Mesendoderm (in vitro differentiated cells): ENCODE data around the gene XRRA1.

ENCODE experiments used
- DNase-seq: peaks from one replicate; pipeline ENCODE4 v3.0.0; 2013
- H2AK5ac ChIP-seq: 2 replicates; pipeline ENCODE4 v1.6.1; 2013; ENCODE audit warnings: low read length, inconsistent platforms
- H2BK120ac ChIP-seq: 2 replicates; pipeline ENCODE4 v1.6.1; 2013; ENCODE audit warnings: low read depth, mild to moderate bottlenecking, low read length, moderate library complexity, mixed read lengths
- H2BK15ac ChIP-seq: replicated peaks from 2 replicates; pipeline ENCODE4 v1.6.1; 2013; ENCODE audit warnings: low read depth, mild to moderate bottlenecking, moderate library complexity
- H2BK5ac ChIP-seq: 2 replicates; pipeline ENCODE4 v1.6.1; 2013; ENCODE audit warnings: low read length, inconsistent platforms
- H3K18ac ChIP-seq: 2 replicates; pipeline ENCODE4 v1.6.1; 2013; ENCODE audit warnings: mild to moderate bottlenecking, low read length, mixed read lengths
- H3K23ac ChIP-seq: one replicate; pipeline ENCODE4 v1.6.1; 2013; ENCODE audit warnings: low read length
- H3K27ac ChIP-seq: 2 replicates; pipeline ENCODE4 v1.5.1; 2013; ENCODE audit warnings: low read depth, mild to moderate bottlenecking, inconsistent platforms, low read length, moderate library complexity
- H3K27me3 ChIP-seq: 2 replicates; pipeline ENCODE4 v1.6.1; 2013; ENCODE audit warnings: low read length, control low read depth, mild to moderate bottlenecking, inconsistent platforms; ENCODE audit not compliant: insufficient read depth, poor library complexity
- H3K36me3 ChIP-seq: 2 replicates; pipeline ENCODE4 v1.6.1; 2013; ENCODE audit warnings: low read length, inconsistent platforms; ENCODE audit not compliant: control insufficient read depth, insufficient read depth
- H3K4ac ChIP-seq: one replicate; pipeline ENCODE4 v1.6.1; 2013; ENCODE audit warnings: low read depth, mild to moderate bottlenecking, low read length, moderate library complexity
- H3K4me1 ChIP-seq: 2 replicates; pipeline ENCODE4 v1.6.1; 2013; ENCODE audit warnings: low read depth, low read length, inconsistent platforms; ENCODE audit not compliant: control insufficient read depth
- H3K4me2 ChIP-seq: 2 replicates; pipeline ENCODE4 v1.6.1; 2013; ENCODE audit warnings: low read length
- H3K4me3 ChIP-seq: 2 replicates; pipeline ENCODE4 v1.5.1; 2013; ENCODE audit warnings: mild to moderate bottlenecking, low read length
- H3K56ac ChIP-seq: one replicate; pipeline ENCODE4 v1.6.1; 2013; ENCODE audit warnings: low read length
- H3K79me1 ChIP-seq: 2 replicates; pipeline ENCODE4 v1.6.1; 2013; ENCODE audit warnings: low read length, inconsistent platforms
- H3K79me2 ChIP-seq: 2 replicates; pipeline ENCODE4 v1.6.1; 2013; ENCODE audit warnings: mild to moderate bottlenecking, low read length; ENCODE audit not compliant: control insufficient read depth, insufficient read depth
- H3K9ac ChIP-seq: 2 replicates; pipeline ENCODE4 v1.6.1; 2013; ENCODE audit warnings: low read length, inconsistent platforms
- H4K5ac ChIP-seq: one replicate; pipeline ENCODE4 v1.6.1; 2013; ENCODE audit warnings: low read length
- H4K8ac ChIP-seq: one replicate; pipeline ENCODE4 v1.6.1; 2013; ENCODE audit warnings: low read depth, mild to moderate bottlenecking, control low read depth, low read length, moderate library complexity
- WGBS: extraction: QIAGEN DNeasy Blood & Tissue Kit; methylation state at CpG from one replicate; pipeline ENCODE4 v1.1.7; 2013; ENCODE audit warnings: low lambda C conversion rate, missing lambda C conversion rate; ENCODE audit not compliant: insufficient coverage; ENCODE audit errors: extremely low coverage; 5-methylcytosine and 5-hydroxymethylcytosine counted together

Gene XRRA1

GRCh38 chr11:74949753-74950137 is 854 bp upstream of the XRRA1 start:
- WGBS = no CpG with 5 or more reads among the region's 6 CpGs
- H3K4me1 ChIP-seq = peaks cover 2% of the 10 kb centered on the region
- peak overlapping the region; percentile 99 for H3K56ac ChIP-seq

GRCh38 chr11:74948546-74948897 is 369 bp downstream of the XRRA1 start:
- Histone ChIP-seq H3K4ac (no peak overlapping the region), H3K18ac (peak overlapping the region; percentile 34), H2BK5ac (no peak overlapping the region), H3K79me1 (peaks cover 10% of the 10 kb centered on the region), H3K27ac (no peak overlapping the region), H3K27me3 (no peaks in the 10 kb centered on the region), H2BK15ac (no peak overlapping the region), H3K36me3 (no peaks in the 10 kb centered on the region), H3K4me1 (peaks cover 2% of the 10 kb centered on the region), H3K4me3 (peak overlapping the region; percentile 88), H2BK120ac (no peak overlapping the region), H3K4me2 (peak overlapping the region; percentile 100), H3K79me2 (peaks cover 31% of the 10 kb centered on the region), H4K8ac (no peak overlapping the region), H3K9ac (peak overlapping the region; percentile 83), H3K56ac (peak overlapping the region; percentile 91), H4K5ac (no peak overlapping the region), H2AK5ac (no peak overlapping the region), H3K23ac (no peak overlapping the region)
- DNase-seq = no peak
- WGBS = no CpG with 5 or more reads among the region's 9 CpGs

More at GRCh38 chr11:74949753-74950137, 854 bp upstream of the XRRA1 start:
- no peak overlapping the region for H2BK5ac ChIP-seq
- H4K5ac ChIP-seq = no peak overlapping the region
- H2BK15ac ChIP-seq = no peak overlapping the region
- peaks cover 38% of the 10 kb centered on the region for H3K79me2 ChIP-seq
- no peak overlapping the region for H2BK120ac ChIP-seq
- H3K4me3 ChIP-seq = peak overlapping the region; percentile 97
- peak overlapping the region; percentile 29 for H3K4me2 ChIP-seq
- peak overlapping the region; percentile 99 for H3K9ac ChIP-seq
- no peak overlapping the region for H3K27ac ChIP-seq
- peak; percentile 9 for DNase-seq
- H3K23ac ChIP-seq = no peak overlapping the region
- no peaks in the 10 kb centered on the region for H3K36me3 ChIP-seq
- H4K8ac ChIP-seq = peak overlapping the region; percentile 17
- H3K79me1 ChIP-seq = peaks cover 14% of the 10 kb centered on the region
- no peaks in the 10 kb centered on the region for H3K27me3 ChIP-seq
- no peak overlapping the region for H2AK5ac ChIP-seq
- peak overlapping the region; percentile 86 for H3K4ac ChIP-seq
- H3K18ac ChIP-seq = no peak overlapping the region

DNA sequence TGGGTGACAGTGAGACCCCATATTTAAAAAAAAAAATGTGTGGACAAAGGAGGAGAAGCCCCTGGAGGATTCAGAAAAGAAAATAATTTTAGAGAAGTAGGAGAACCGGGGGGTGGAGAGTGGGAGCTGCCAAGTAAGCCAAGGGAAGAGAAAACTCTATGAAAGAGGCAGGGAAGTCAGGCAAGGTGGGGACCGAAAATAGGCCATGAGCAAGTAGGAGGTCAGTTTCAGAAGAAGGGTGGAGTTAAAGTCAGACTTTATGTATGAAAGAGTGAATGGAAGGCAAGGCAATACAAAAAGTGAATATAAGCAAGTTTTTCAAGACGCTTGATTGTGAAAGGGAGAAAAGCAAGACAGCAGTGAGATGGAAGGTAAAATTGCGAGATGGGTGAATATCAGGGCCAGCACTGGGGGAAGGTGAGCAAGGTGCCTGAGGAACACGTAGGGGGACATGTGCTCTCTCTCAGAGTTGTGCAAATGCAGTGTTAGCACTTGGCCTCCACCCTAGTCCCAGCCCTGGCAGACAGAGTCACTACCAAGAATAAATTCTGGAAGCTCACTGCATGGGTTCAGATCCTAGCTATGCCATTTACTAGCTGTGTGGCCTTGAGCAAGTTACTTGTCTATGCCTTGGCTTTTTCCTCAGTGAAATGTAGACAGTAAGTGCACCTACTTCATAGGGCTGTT is 6.7 kb downstream of the XRRA1 start:
- no peaks in the 10 kb centered on the region for H3K27me3 ChIP-seq
- no peak for DNase-seq
- H3K4me1 ChIP-seq = no peaks in the 10 kb centered on the region
- no CpG with 5 or more reads among the region's 5 CpGs for WGBS
- H3K4me3 ChIP-seq = no peak overlapping the region
- no peaks in the 10 kb centered on the region for H3K79me1 ChIP-seq
- no peak overlapping the region for H3K4ac ChIP-seq
- no peak overlapping the region for H2AK5ac ChIP-seq
- H3K27ac ChIP-seq = no peak overlapping the region
- no peak overlapping the region for H4K8ac ChIP-seq
- H3K18ac ChIP-seq = no peak overlapping the region
- no peaks in the 10 kb centered on the region for H3K79me2 ChIP-seq
- H3K36me3 ChIP-seq = no peaks in the 10 kb centered on the region
- no peak overlapping the region for H2BK5ac ChIP-seq
- no peak overlapping the region for H2BK120ac ChIP-seq
- H3K9ac ChIP-seq = no peak overlapping the region
- no peak overlapping the region for H3K23ac ChIP-seq
- no peak overlapping the region for H4K5ac ChIP-seq
- no peak overlapping the region for H3K56ac ChIP-seq
- H3K4me2 ChIP-seq = no peak overlapping the region
- H2BK15ac ChIP-seq = no peak overlapping the region

GRCh38 chr11:74941492-74941891 is 7.4 kb downstream of the XRRA1 start:
- H3K79me1 ChIP-seq = no peaks in the 10 kb centered on the region
- H3K27me3 ChIP-seq = no peaks in the 10 kb centered on the region
- H2BK15ac ChIP-seq = no peak overlapping the region
- no peaks in the 10 kb centered on the region for H3K4me1 ChIP-seq
- no peaks in the 10 kb centered on the region for H3K79me2 ChIP-seq
- no peak overlapping the region for H2BK120ac ChIP-seq
- no peak overlapping the region for H3K4me2 ChIP-seq
- H2AK5ac ChIP-seq = no peak overlapping the region
- no peak overlapping the region for H3K9ac ChIP-seq
- H3K23ac ChIP-seq = no peak overlapping the region
- no peak overlapping the region for H3K4ac ChIP-seq
- H4K5ac ChIP-seq = no peak overlapping the region
- no peak overlapping the region for H3K56ac ChIP-seq
- no peak for DNase-seq
- H4K8ac ChIP-seq = no peak overlapping the region
- H3K27ac ChIP-seq = no peak overlapping the region
- no peak overlapping the region for H3K4me3 ChIP-seq
- H2BK5ac ChIP-seq = no peak overlapping the region
- H3K36me3 ChIP-seq = no peaks in the 10 kb centered on the region
- H3K18ac ChIP-seq = no peak overlapping the region

- DNase-seq = no peak
- H3K27ac ChIP-seq = no peak overlapping the region
- no peaks in the 10 kb centered on the region for H3K79me2 ChIP-seq
- H3K4me1 ChIP-seq = no peaks in the 10 kb centered on the region
- H3K27me3 ChIP-seq = no peaks in the 10 kb centered on the region
- no peak overlapping the region for H2BK120ac ChIP-seq
- H3K4me3 ChIP-seq = no peak overlapping the region
- no peak overlapping the region for H4K8ac ChIP-seq
- H3K4me2 ChIP-seq = no peak overlapping the region
- H3K18ac ChIP-seq = no peak overlapping the region
- H3K4ac ChIP-seq = no peak overlapping the region
- H2BK15ac ChIP-seq = no peak overlapping the region
- no peak overlapping the region for H2AK5ac ChIP-seq
- no peaks in the 10 kb centered on the region for H3K36me3 ChIP-seq
- H3K79me1 ChIP-seq = no peaks in the 10 kb centered on the region
- no CpG with 5 or more reads among the region's 5 CpGs for WGBS
- no peak overlapping the region for H3K56ac ChIP-seq
- H2BK5ac ChIP-seq = no peak overlapping the region
- H3K23ac ChIP-seq = no peak overlapping the region
- H3K9ac ChIP-seq = no peak overlapping the region
- no peak overlapping the region for H4K5ac ChIP-seq
These were observed 11.0 kb downstream of the XRRA1 start for GRCh38 chr11:74937696-74938475.
